Neutrophil (primary cell): ENCODE data around the gene A1CF.

Experiments used
- H3K27ac ChIP-seq: fragments of 200-600 bp; sonication (generic); 2 replicates; pipeline ENCODE4 v1.5.1; 2016; ENCODE audit warnings: mild to moderate bottlenecking, moderate library complexity
- H3K27me3 ChIP-seq: fragments of 200-600 bp; sonication (generic); 2 replicates; pipeline ENCODE4 v1.6.0; 2016; ENCODE audit warnings: mild to moderate bottlenecking
- H3K36me3 ChIP-seq: fragments of 200-600 bp; sonication (generic); 2 replicates; pipeline ENCODE4 v1.5.1; 2017
- H3K4me1 ChIP-seq, 2 experiments: fragments of 200-600 bp in 1 of 2; sonication (generic) in 1 of 2; 1 replicate in 1 of 2; 2 replicates in 1 of 2; pipeline versions ENCODE4 v1.5.1 to v1.6.1; 2013 to 2016; ENCODE audit warnings: low read depth in 1 of 2, low read length in 1 of 2, mild to moderate bottlenecking in 1 of 2, moderate library complexity in 1 of 2; ENCODE audit not compliant: control insufficient read depth in 1 of 2, insufficient read depth in 1 of 2
- H3K4me3 ChIP-seq, 2 experiments: fragments of 200-600 bp in 1 of 2; sonication (generic) in 1 of 2; 1 replicate in 1 of 2; 2 replicates in 1 of 2; pipeline ENCODE4 v1.5.1; 2013 to 2016; ENCODE audit warnings: low read depth in 1 of 2, low read length in 1 of 2, mild to moderate bottlenecking in 1 of 2, moderate library complexity in 1 of 2
- H3K9me3 ChIP-seq: fragments of 200-600 bp; sonication (generic); 2 replicates; pipeline ENCODE4 v1.5.1; 2016
- CTCF ChIP-seq: fragments of 200-600 bp; sonication (generic); IDR thresholded peaks from 2 replicates; pipeline ENCODE4 v1.5.1; 2016; ENCODE audit warnings: antibody characterized with exemption

A1CF gene

GRCh38 chr10:50855461-50855860, 30.0 kb downstream of the A1CF start:
- Histone ChIP-seq H3K27me3 (no peaks in the 10 kb centered on the region), H3K4me1 (no peaks in the 10 kb centered on the region), H3K27ac (no peak overlapping the region), H3K4me3 (no peak overlapping the region), H3K36me3 (no peaks in the 10 kb centered on the region), H3K9me3 (no peaks in the 10 kb centered on the region)
- no peak for TF ChIP-seq CTCF

GRCh38 chr10:50855015-50855414, 30.4 kb downstream of the A1CF start:
- Histone ChIP-seq H3K9me3 (no peaks in the 10 kb centered on the region), H3K27ac (no peak overlapping the region), H3K36me3 (no peaks in the 10 kb centered on the region), H3K4me1 (no peaks in the 10 kb centered on the region), H3K27me3 (no peaks in the 10 kb centered on the region), H3K4me3 (no peak overlapping the region)
- TF ChIP-seq CTCF = no peak

- Histone ChIP-seq H3K27me3 (no peaks in the 10 kb centered on the region), H3K36me3 (no peaks in the 10 kb centered on the region), H3K27ac (no peak overlapping the region), H3K4me3 (no peak overlapping the region), H3K9me3 (no peaks in the 10 kb centered on the region), H3K4me1 (no peaks in the 10 kb centered on the region)
- no peak for TF ChIP-seq CTCF
These were observed 31.9 kb downstream of the A1CF start for GRCh38 chr10:50853557-50853956.

- Histone ChIP-seq H3K9me3 (no peaks in the 10 kb centered on the region), H3K36me3 (no peaks in the 10 kb centered on the region), H3K4me1 (no peaks in the 10 kb centered on the region), H3K4me3 (no peak overlapping the region), H3K27ac (no peak overlapping the region), H3K27me3 (no peaks in the 10 kb centered on the region)
- no peak for TF ChIP-seq CTCF
These were observed 33.3 kb downstream of the A1CF start for GRCh38 chr10:50851884-50852671.

- Histone ChIP-seq H3K9me3 (no peaks in the 10 kb centered on the region), H3K4me3 (no peak overlapping the region)
- TF ChIP-seq CTCF = no peak
These were observed 34.7 kb downstream of the A1CF start for GRCh38 chr10:50850578-50851230.

More at GRCh38 chr10:50850578-50851230, 34.7 kb downstream of the A1CF start:
- Histone ChIP-seq H3K36me3 (no peaks in the 10 kb centered on the region), H3K27me3 (no peaks in the 10 kb centered on the region), H3K27ac (no peak overlapping the region), H3K4me1 (no peaks in the 10 kb centered on the region)
